ENCODE data around the gene SAPCD1.

Gene SAPCD1

GRCh38 chr6:31758281-31758680, 4.2 kb upstream of the SAPCD1 start:
- no peak for DNase-seq

GRCh38 chr6:31760790-31761189, 1.7 kb upstream of the SAPCD1 start:
- DNase-seq = no peak

- DNase-seq = no peak
These were observed 1.1 kb upstream of the SAPCD1 start for GRCh38 chr6:31761343-31761742.

GRCh38 chr6:31762878-31763618, 592 bp downstream of the SAPCD1 start:
- no peak for DNase-seq

- DNase-seq = no peak
These were observed 1.1 kb downstream of the SAPCD1 start for GRCh38 chr6:31763619-31763940.

- no peak for DNase-seq
These were observed 1.7 kb downstream of the SAPCD1 start for GRCh38 chr6:31764198-31764597.

- no peak for DNase-seq
These were observed 3.1 kb downstream of the SAPCD1 start for GRCh38 chr6:31765559-31765909.

GRCh38 chr6:31765910-31766794, 3.7 kb downstream of the SAPCD1 start:
- no peak for DNase-seq

GRCh38 chr6:31767096-31767645, 4.7 kb downstream of the SAPCD1 start:
- DNase-seq = no peak

GRCh38 chr6:31768363-31769257, 6.2 kb downstream of the SAPCD1 start:
- DNase-seq = peak; percentile 84

- peak; percentile 86 for DNase-seq
These were observed 7.4 kb downstream of the SAPCD1 start for GRCh38 chr6:31769684-31770371.

- DNase-seq = no peak
These were observed 8.4 kb downstream of the SAPCD1 start for GRCh38 chr6:31770860-31771259.

GRCh38 chr6:31771992-31772358, 9.5 kb downstream of the SAPCD1 start:
- DNase-seq = no peak

GRCh38 chr6:31775184-31775583, 12.7 kb downstream of the SAPCD1 start:
- no peak for DNase-seq

- DNase-seq = no peak
These were observed 13.4 kb downstream of the SAPCD1 start for GRCh38 chr6:31775633-31776484.

- no peak for DNase-seq
These were observed 14.1 kb downstream of the SAPCD1 start for GRCh38 chr6:31776485-31776988.

GRCh38 chr6:31776989-31777666, 14.7 kb downstream of the SAPCD1 start, which contains the start of gene VWA7:
Gene VWA7 (minus strand): TSS chr6:31777328. CDS start chr6:31776779, 549 bp downstream.
- DNase-seq = peak; percentile 81

GRCh38 chr6:31777667-31778050, 15.2 kb downstream of the SAPCD1 start:
- no peak for DNase-seq

GRCh38 chr6:31778193-31778592, 15.7 kb downstream of the SAPCD1 start:
- no peak for DNase-seq
